DND-41 (cell line): ENCODE measurements around the gene HADH.

ENCODE experiments used
- ATAC-seq: fragments of 200-7000 bp; cut with Tn5 transposase; 3 replicates; pipeline ENCODE4 v1.9.1; 2021; ENCODE audit warnings: low read depth; ENCODE audit not compliant: insufficient read depth
- DNase-seq: peaks from one replicate; pipeline ENCODE4 v3.0.0-alpha.2; 2020
- H2AFZ ChIP-seq: 2 replicates; pipeline ENCODE4 v1.6.0; 2012; ENCODE audit warnings: low read depth, low read length
- H3K27ac ChIP-seq: 2 replicates; pipeline ENCODE4 v1.5.1; 2012; ENCODE audit warnings: low read length, inconsistent platforms
- H3K27me3 ChIP-seq: fragments of 200-600 bp; sonication (generic); 2 replicates; pipeline ENCODE4 v1.6.0; 2012; ENCODE audit warnings: low read length, mild to moderate bottlenecking, inconsistent platforms; ENCODE audit not compliant: insufficient read depth, poor library complexity
- H3K36me3 ChIP-seq: 2 replicates; pipeline ENCODE4 v1.5.1; 2012; ENCODE audit warnings: low read length, inconsistent platforms; ENCODE audit not compliant: insufficient read depth
- H3K4me1 ChIP-seq: 2 replicates; pipeline ENCODE4 v1.5.1; 2012; ENCODE audit warnings: mild to moderate bottlenecking, low read length; ENCODE audit not compliant: insufficient read depth
- H3K4me2 ChIP-seq: 2 replicates; pipeline ENCODE4 v1.6.0; 2012; ENCODE audit warnings: mild to moderate bottlenecking, moderate library complexity, low read length, inconsistent platforms; ENCODE audit not compliant: insufficient read depth
- H3K4me3 ChIP-seq, 2 experiments: fragments of 200-600 bp in 1 of 2; shearing (Covaris generic) in 1 of 2; 2 replicates each; pipeline ENCODE4 v1.5.1; 2012 to 2016; ENCODE audit warnings: inconsistent platforms in 2 of 2, low read length in 2 of 2, mild to moderate bottlenecking in 2 of 2, low read depth in 1 of 2, moderate library complexity in 1 of 2
- H3K79me2 ChIP-seq: 2 replicates; pipeline ENCODE4 v1.6.0; 2012; ENCODE audit warnings: low read length, inconsistent platforms; ENCODE audit not compliant: insufficient read depth
- H3K9ac ChIP-seq: 2 replicates; pipeline ENCODE4 v1.6.0; 2012; ENCODE audit warnings: low read depth, mild to moderate bottlenecking, inconsistent platforms, low read length, moderate library complexity
- H3K9me3 ChIP-seq: 2 replicates; pipeline ENCODE4 v1.5.1; 2012; ENCODE audit warnings: low read length, moderate library complexity, mild to moderate bottlenecking, inconsistent platforms; ENCODE audit not compliant: insufficient read depth, severe bottlenecking
- H4K20me1 ChIP-seq: 2 replicates; pipeline ENCODE4 v1.6.0; 2012; ENCODE audit warnings: low read length; ENCODE audit not compliant: insufficient read depth
- EZH2 ChIP-seq: IDR thresholded peaks from 3 replicates; pipeline ENCODE4 v1.6.1; 2012; ENCODE audit warnings: borderline replicate concordance, low read depth, mild to moderate bottlenecking, moderate library complexity, low read length, inconsistent platforms; ENCODE audit not compliant: severe bottlenecking
- TF ChIP-seq, protein P1 (sequence below): IDR thresholded peaks from 2 replicates; pipeline ENCODE4 v1.5.1; 2012; ENCODE audit warnings: borderline replicate concordance, low read length, moderate library complexity, mild to moderate bottlenecking; ENCODE audit not compliant: poor library complexity, severe bottlenecking; ENCODE audit errors: extremely low read depth

The HADH gene

GRCh38 chr4:108001540-108002135 lies 11.9 kb downstream of the HADH start:
- DNase-seq = no peak
- Histone ChIP-seq H3K79me2 (peaks cover 69% of the 10 kb centered on the region), H3K4me3 (no peak overlapping the region), H2AFZ (no peak overlapping the region), H3K4me2 (no peak overlapping the region), H3K4me1 (peaks cover 30% of the 10 kb centered on the region), H3K36me3 (peaks cover 28% of the 10 kb centered on the region), H3K9me3 (no peaks in the 10 kb centered on the region), H3K27ac (no peak overlapping the region), H3K9ac (no peak overlapping the region), H3K27me3 (no peaks in the 10 kb centered on the region), H4K20me1 (peaks cover 9% of the 10 kb centered on the region)
- TF ChIP-seq EZH2 = no peak
- TF ChIP-seq, protein P1, sequence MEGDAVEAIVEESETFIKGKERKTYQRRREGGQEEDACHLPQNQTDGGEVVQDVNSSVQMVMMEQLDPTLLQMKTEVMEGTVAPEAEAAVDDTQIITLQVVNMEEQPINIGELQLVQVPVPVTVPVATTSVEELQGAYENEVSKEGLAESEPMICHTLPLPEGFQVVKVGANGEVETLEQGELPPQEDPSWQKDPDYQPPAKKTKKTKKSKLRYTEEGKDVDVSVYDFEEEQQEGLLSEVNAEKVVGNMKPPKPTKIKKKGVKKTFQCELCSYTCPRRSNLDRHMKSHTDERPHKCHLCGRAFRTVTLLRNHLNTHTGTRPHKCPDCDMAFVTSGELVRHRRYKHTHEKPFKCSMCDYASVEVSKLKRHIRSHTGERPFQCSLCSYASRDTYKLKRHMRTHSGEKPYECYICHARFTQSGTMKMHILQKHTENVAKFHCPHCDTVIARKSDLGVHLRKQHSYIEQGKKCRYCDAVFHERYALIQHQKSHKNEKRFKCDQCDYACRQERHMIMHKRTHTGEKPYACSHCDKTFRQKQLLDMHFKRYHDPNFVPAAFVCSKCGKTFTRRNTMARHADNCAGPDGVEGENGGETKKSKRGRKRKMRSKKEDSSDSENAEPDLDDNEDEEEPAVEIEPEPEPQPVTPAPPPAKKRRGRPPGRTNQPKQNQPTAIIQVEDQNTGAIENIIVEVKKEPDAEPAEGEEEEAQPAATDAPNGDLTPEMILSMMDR = no peak
- ATAC-seq = no peak

GRCh38 chr4:108003982-108004515 lies 14.4 kb downstream of the HADH start:
- no peaks in the 10 kb centered on the region for H3K27me3 ChIP-seq
- H3K9ac ChIP-seq = no peak overlapping the region
- TF ChIP-seq, protein P1 = no peak
- no peak for TF ChIP-seq EZH2
- H3K4me1 ChIP-seq = peaks cover 27% of the 10 kb centered on the region
- no peak overlapping the region for H2AFZ ChIP-seq
- no peaks in the 10 kb centered on the region; the same call in none of the 2 replicates for H4K20me1 ChIP-seq
- DNase-seq (peak; percentile 31), ATAC-seq (peak; percentile 76)
- no peaks in the 10 kb centered on the region for H3K9me3 ChIP-seq
- H3K36me3 ChIP-seq = peaks cover 26% of the 10 kb centered on the region
- no peak overlapping the region for H3K4me2 ChIP-seq
- H3K4me3 ChIP-seq = no peak overlapping the region
- peaks cover 67% of the 10 kb centered on the region for H3K79me2 ChIP-seq
- H3K27ac ChIP-seq = peak overlapping the region; percentile 64

GRCh38 chr4:108004646-108005045 lies 15.0 kb downstream of the HADH start:
- Histone ChIP-seq H4K20me1 (no peaks in the 10 kb centered on the region; the same call in none of the 2 replicates), H3K9me3 (no peaks in the 10 kb centered on the region), H3K4me3 (no peak overlapping the region), H3K27ac (peak overlapping the region; percentile 64), H3K4me1 (peaks cover 21% of the 10 kb centered on the region), H3K36me3 (peaks cover 28% of the 10 kb centered on the region), H3K79me2 (peaks cover 62% of the 10 kb centered on the region), H2AFZ (no peak overlapping the region), H3K4me2 (no peak overlapping the region), H3K9ac (no peak overlapping the region), H3K27me3 (no peaks in the 10 kb centered on the region)
- DNase-seq (no peak), ATAC-seq (no peak)
- TF ChIP-seq, protein P1 = no peak
- no peak for TF ChIP-seq EZH2
